Liver (tissue), 9 donors: ENCODE data around the gene MAN2B1. TPM values are rescaled to one million over a fixed set of nuclear protein-coding genes. Genes with fewer than 3 reads are reported as not detected.

Experiments
- DNase-seq: peaks from one replicate; pipeline ENCODE4 v3.0.0-alpha.2; 2017; ENCODE audit warnings: low spot score
- H3K27ac ChIP-seq, 2 donors: one replicate each; pipeline ENCODE4 v1.7.0; 2013; ENCODE audit warnings: inconsistent platforms in 2 of 2, low read length in 2 of 2, control low read depth in 1 of 2, low read depth in 1 of 2, mild to moderate bottlenecking in 1 of 2
- H3K27me3 ChIP-seq, 4 donors: one replicate each; pipeline versions ENCODE4 v1.6.1 to v1.7.0; 2013; ENCODE audit warnings: low read length in 3 of 4, inconsistent platforms in 1 of 4, mild to moderate bottlenecking in 1 of 4, moderate library complexity in 1 of 4; ENCODE audit not compliant: control insufficient read depth in 4 of 4, insufficient read depth in 4 of 4
- H3K36me3 ChIP-seq, 4 donors: one replicate each; pipeline versions ENCODE4 v1.6.1 to v1.7.0; 2013; ENCODE audit warnings: low read length in 3 of 4, mild to moderate bottlenecking in 3 of 4, low read depth in 1 of 4, moderate library complexity in 1 of 4; ENCODE audit not compliant: control insufficient read depth in 4 of 4, insufficient read depth in 3 of 4
- H3K4me1 ChIP-seq, 4 donors: one replicate each; pipeline versions ENCODE4 v1.6.1 to v1.7.0; 2013; ENCODE audit warnings: low read length in 3 of 4, mild to moderate bottlenecking in 3 of 4, moderate library complexity in 1 of 4; ENCODE audit not compliant: control insufficient read depth in 4 of 4, insufficient read depth in 4 of 4
- H3K4me3 ChIP-seq, 3 donors: one replicate each; pipeline versions ENCODE4 v1.6.1 to v1.7.0; 2013; ENCODE audit warnings: low read length in 3 of 3, control low read depth in 1 of 3, low read depth in 1 of 3, mild to moderate bottlenecking in 1 of 3
- H3K9ac ChIP-seq, 2 donors: one replicate each; pipeline ENCODE4 v1.7.0; 2013; ENCODE audit warnings: low read length in 2 of 2, mild to moderate bottlenecking in 2 of 2, moderate library complexity in 2 of 2, control low read depth in 1 of 2, low read depth in 1 of 2
- H3K9me3 ChIP-seq, 4 donors: one replicate each; pipeline versions ENCODE4 v1.6.1 to v1.7.0; 2013; ENCODE audit warnings: low read length in 3 of 4; ENCODE audit not compliant: control insufficient read depth in 4 of 4
- ATF3 ChIP-seq: IDR thresholded peaks from 2 replicates; pipeline ENCODE4 v1.6.1; 2016; ENCODE audit warnings: antibody characterized with exemption
- EGR1 ChIP-seq, 2 donors: IDR thresholded peaks; 2 replicates each; pipeline ENCODE4 v1.6.1; 2016 to 2018; ENCODE audit warnings: antibody characterized with exemption in 2 of 2, low read depth in 2 of 2
- FOXA1 ChIP-seq: IDR thresholded peaks from 2 replicates; pipeline ENCODE4 v1.6.1; 2016; ENCODE audit warnings: antibody characterized with exemption
- FOXA2 ChIP-seq: IDR thresholded peaks from 2 replicates; pipeline ENCODE4 v1.6.1; 2016; ENCODE audit warnings: antibody characterized with exemption
- GABPA ChIP-seq, 2 donors: IDR thresholded peaks in 1 of 2; conservative IDR thresholded peaks in 1 of 2; 2 replicates each; pipeline ENCODE4 v1.6.1; 2016; ENCODE audit warnings: antibody characterized with exemption in 2 of 2, mild to moderate bottlenecking in 1 of 2, moderate library complexity in 1 of 2
- HNF4A ChIP-seq, 2 donors: conservative IDR thresholded peaks; 2 replicates each; pipeline ENCODE4 v1.6.1; 2016; ENCODE audit warnings: antibody characterized with exemption in 2 of 2, mild to moderate bottlenecking in 2 of 2
- HNF4G ChIP-seq: IDR thresholded peaks from 2 replicates; pipeline ENCODE4 v1.6.1; 2016; ENCODE audit warnings: antibody characterized with exemption
- JUND ChIP-seq, 2 donors: IDR thresholded peaks; 2 replicates each; pipeline ENCODE4 v1.6.1; 2016; ENCODE audit warnings: antibody characterized with exemption in 2 of 2
- MAX ChIP-seq: IDR thresholded peaks from 2 replicates; pipeline ENCODE4 v1.6.1; 2016; ENCODE audit warnings: antibody characterized with exemption
- NR2F2 ChIP-seq: IDR thresholded peaks from 2 replicates; pipeline ENCODE4 v1.6.1; 2016; ENCODE audit warnings: antibody characterized with exemption
- RAD21 ChIP-seq, 2 donors: IDR thresholded peaks; 2 replicates each; pipeline ENCODE4 v1.6.1; 2016; ENCODE audit warnings: antibody characterized with exemption in 2 of 2, mild to moderate bottlenecking in 2 of 2
- RXRA ChIP-seq, 2 donors: IDR thresholded peaks; 2 replicates each; pipeline ENCODE4 v1.6.1; 2017 to 2018; ENCODE audit warnings: antibody characterized with exemption in 2 of 2, mild to moderate bottlenecking in 1 of 2
- SP1 ChIP-seq: IDR thresholded peaks from 2 replicates; pipeline ENCODE4 v1.6.1; 2018; ENCODE audit warnings: antibody characterized with exemption, mild to moderate bottlenecking
- TAF1 ChIP-seq: conservative IDR thresholded peaks from 2 replicates; pipeline ENCODE4 v1.6.1; 2016; ENCODE audit warnings: antibody characterized with exemption, mild to moderate bottlenecking
- YY1 ChIP-seq: IDR thresholded peaks from 2 replicates; pipeline ENCODE4 v1.6.1; 2016; ENCODE audit warnings: antibody characterized with exemption, mild to moderate bottlenecking
- ZBTB33 ChIP-seq: IDR thresholded peaks from 2 replicates; pipeline ENCODE4 v1.6.1; 2016; ENCODE audit warnings: antibody characterized with exemption
- WGBS: extraction: QIAGEN DNeasy Blood & Tissue Kit; methylation state at CpG from one replicate; pipeline ENCODE4 v1.1.7; 2013; 5-methylcytosine and 5-hydroxymethylcytosine counted together
- polyA plus RNA-seq, 2 donors: library from polyadenylated mRNA; stranded (reverse) in 1 of 2; unstranded in 1 of 2; fragments of 200-250 nt in 1 of 2; fragments of >200 nt in 1 of 2; fragmentation: Nextera tagmentation in 1 of 2; extraction: Ambion mirVana in 1 of 2; gene quantifications; one replicate each; pipeline versions ENCODE4 v1.2.1 to v1.2.3, GENCODE V29; 2013 to 2015
- total RNA-seq, 2 donors: library from RNA; depleted of rRNA; stranded (reverse); fragments of >200 nt; gene quantifications; one replicate each; pipeline ENCODE4 v1.2.3, GENCODE V29; 2014
- TF ChIP-seq, protein P1 (sequence below): fragments of 150-350 bp; IDR thresholded peaks from 2 replicates; pipeline ENCODE4 v1.5.1; 2017; ENCODE audit warnings: improper control_type of control experiment, low read depth, low read length; ENCODE audit not compliant: missing input control
- TF ChIP-seq, protein P2 (sequence below): IDR thresholded peaks from 2 replicates; pipeline ENCODE4 v1.6.1; 2016; ENCODE audit warnings: antibody characterized with exemption, mild to moderate bottlenecking
- donor health status: healthy.
- donor health status: healthy.
- donor health status: healthy.
- donor health status: healthy.
- donor health status: healthy.

The MAN2B1 gene
- total and polyA plus RNA-seq, 4 donors: 23.5 to 42.9 (median 35.1) TPM

- H3K4me1 ChIP-seq: peaks cover 0 to 4% (median 1%) of the 10 kb centered on the region in 4 donors
- 87% methylated on average over 13 of the region's 13 CpGs for WGBS
- DNase-seq: no peak
These were observed 29.9 kb downstream of the MAN2B1 start for GRCh38 chr19:12636631-12637030.

GRCh38 chr19:12629215-12629614 is 37.3 kb downstream of the MAN2B1 start:
- Histone ChIP-seq H3K27ac (no peak overlapping the region), H3K9me3 (peaks cover 27 to 35% (median 28%) of the 10 kb centered on the region in 4 donors), H3K4me3 (peak overlapping the region in 2 of 3 donors; percentile 31 to 37), H3K4me1 (peaks cover 0 to 1% (median 0%) of the 10 kb centered on the region in 4 donors), H3K9ac (no peak overlapping the region), H3K27me3 (no peaks in the 10 kb centered on the region), H3K36me3 (peaks cover 32 to 62% (median 51%) of the 10 kb centered on the region in 4 donors)
- 97% methylated on average over 7 of the region's 7 CpGs for WGBS
- no peak for DNase-seq
- no peak for TF ChIP-seq TAF1
- no peak for TF ChIP-seq HNF4A (conservative IDR thresholded peaks at IDR 0.05)
- TF ChIP-seq FOXA2: no peak
- no peak for TF ChIP-seq YY1
- TF ChIP-seq GABPA (IDR thresholded peaks at IDR 0.05 in 1 of 2, conservative IDR thresholded peaks at IDR 0.05 in 1 of 2): no peak
- TF ChIP-seq EGR1 (IDR thresholded peaks at IDR 0.05; ENCODE audit: low read depth in 2 of 2): no peak
- TF ChIP-seq FOXA1: no peak
- TF ChIP-seq RXRA (IDR thresholded peaks at IDR 0.05): no peak
- TF ChIP-seq JUND (IDR thresholded peaks at IDR 0.05): no peak
- TF ChIP-seq MAX: no peak
- TF ChIP-seq HNF4G: no peak
- no peak for TF ChIP-seq SP1
- TF ChIP-seq, protein P1, sequence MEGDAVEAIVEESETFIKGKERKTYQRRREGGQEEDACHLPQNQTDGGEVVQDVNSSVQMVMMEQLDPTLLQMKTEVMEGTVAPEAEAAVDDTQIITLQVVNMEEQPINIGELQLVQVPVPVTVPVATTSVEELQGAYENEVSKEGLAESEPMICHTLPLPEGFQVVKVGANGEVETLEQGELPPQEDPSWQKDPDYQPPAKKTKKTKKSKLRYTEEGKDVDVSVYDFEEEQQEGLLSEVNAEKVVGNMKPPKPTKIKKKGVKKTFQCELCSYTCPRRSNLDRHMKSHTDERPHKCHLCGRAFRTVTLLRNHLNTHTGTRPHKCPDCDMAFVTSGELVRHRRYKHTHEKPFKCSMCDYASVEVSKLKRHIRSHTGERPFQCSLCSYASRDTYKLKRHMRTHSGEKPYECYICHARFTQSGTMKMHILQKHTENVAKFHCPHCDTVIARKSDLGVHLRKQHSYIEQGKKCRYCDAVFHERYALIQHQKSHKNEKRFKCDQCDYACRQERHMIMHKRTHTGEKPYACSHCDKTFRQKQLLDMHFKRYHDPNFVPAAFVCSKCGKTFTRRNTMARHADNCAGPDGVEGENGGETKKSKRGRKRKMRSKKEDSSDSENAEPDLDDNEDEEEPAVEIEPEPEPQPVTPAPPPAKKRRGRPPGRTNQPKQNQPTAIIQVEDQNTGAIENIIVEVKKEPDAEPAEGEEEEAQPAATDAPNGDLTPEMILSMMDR: no peak
- no peak for TF ChIP-seq ATF3
- TF ChIP-seq ZBTB33: no peak

More at GRCh38 chr19:12636631-12637030, 29.9 kb downstream of the MAN2B1 start:
- Histone ChIP-seq H3K9ac (no peak overlapping the region), H3K9me3 (no peaks in the 10 kb centered on the region), H3K27me3 (no peaks in the 10 kb centered on the region), H3K27ac (no peak overlapping the region), H3K4me3 (no peak overlapping the region), H3K36me3 (peaks cover 0 to 3% (median under 1%) of the 10 kb centered on the region in 4 donors)
- no peak for TF ChIP-seq FOXA2
- TF ChIP-seq RAD21 (IDR thresholded peaks at IDR 0.05): no peak
- TF ChIP-seq TAF1: no peak
- TF ChIP-seq, protein P2, sequence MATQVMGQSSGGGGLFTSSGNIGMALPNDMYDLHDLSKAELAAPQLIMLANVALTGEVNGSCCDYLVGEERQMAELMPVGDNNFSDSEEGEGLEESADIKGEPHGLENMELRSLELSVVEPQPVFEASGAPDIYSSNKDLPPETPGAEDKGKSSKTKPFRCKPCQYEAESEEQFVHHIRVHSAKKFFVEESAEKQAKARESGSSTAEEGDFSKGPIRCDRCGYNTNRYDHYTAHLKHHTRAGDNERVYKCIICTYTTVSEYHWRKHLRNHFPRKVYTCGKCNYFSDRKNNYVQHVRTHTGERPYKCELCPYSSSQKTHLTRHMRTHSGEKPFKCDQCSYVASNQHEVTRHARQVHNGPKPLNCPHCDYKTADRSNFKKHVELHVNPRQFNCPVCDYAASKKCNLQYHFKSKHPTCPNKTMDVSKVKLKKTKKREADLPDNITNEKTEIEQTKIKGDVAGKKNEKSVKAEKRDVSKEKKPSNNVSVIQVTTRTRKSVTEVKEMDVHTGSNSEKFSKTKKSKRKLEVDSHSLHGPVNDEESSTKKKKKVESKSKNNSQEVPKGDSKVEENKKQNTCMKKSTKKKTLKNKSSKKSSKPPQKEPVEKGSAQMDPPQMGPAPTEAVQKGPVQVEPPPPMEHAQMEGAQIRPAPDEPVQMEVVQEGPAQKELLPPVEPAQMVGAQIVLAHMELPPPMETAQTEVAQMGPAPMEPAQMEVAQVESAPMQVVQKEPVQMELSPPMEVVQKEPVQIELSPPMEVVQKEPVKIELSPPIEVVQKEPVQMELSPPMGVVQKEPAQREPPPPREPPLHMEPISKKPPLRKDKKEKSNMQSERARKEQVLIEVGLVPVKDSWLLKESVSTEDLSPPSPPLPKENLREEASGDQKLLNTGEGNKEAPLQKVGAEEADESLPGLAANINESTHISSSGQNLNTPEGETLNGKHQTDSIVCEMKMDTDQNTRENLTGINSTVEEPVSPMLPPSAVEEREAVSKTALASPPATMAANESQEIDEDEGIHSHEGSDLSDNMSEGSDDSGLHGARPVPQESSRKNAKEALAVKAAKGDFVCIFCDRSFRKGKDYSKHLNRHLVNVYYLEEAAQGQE: no peak
- no peak for TF ChIP-seq YY1
- no peak for TF ChIP-seq HNF4G
- TF ChIP-seq HNF4A (conservative IDR thresholded peaks at IDR 0.05): no peak
- no peak for TF ChIP-seq FOXA1
- TF ChIP-seq, protein P1: no peak
- no peak for TF ChIP-seq NR2F2
- TF ChIP-seq GABPA (IDR thresholded peaks at IDR 0.05 in 1 of 2, conservative IDR thresholded peaks at IDR 0.05 in 1 of 2): no peak
- TF ChIP-seq EGR1 (IDR thresholded peaks at IDR 0.05; ENCODE audit: low read depth in 2 of 2): no peak
